Measurements from ENCODE around the gene FERMT2. TPM values are rescaled to one million over a fixed set of nuclear protein-coding genes. Genes with fewer than 3 reads are reported as not detected.
A peak's percentile ranks its signal among the peaks of the same experiment; 100 is the strongest.

FERMT2 gene
- total RNA-seq, 2 experiments from 2014 or later: 0.77 to 1.0 TPM

DNA sequence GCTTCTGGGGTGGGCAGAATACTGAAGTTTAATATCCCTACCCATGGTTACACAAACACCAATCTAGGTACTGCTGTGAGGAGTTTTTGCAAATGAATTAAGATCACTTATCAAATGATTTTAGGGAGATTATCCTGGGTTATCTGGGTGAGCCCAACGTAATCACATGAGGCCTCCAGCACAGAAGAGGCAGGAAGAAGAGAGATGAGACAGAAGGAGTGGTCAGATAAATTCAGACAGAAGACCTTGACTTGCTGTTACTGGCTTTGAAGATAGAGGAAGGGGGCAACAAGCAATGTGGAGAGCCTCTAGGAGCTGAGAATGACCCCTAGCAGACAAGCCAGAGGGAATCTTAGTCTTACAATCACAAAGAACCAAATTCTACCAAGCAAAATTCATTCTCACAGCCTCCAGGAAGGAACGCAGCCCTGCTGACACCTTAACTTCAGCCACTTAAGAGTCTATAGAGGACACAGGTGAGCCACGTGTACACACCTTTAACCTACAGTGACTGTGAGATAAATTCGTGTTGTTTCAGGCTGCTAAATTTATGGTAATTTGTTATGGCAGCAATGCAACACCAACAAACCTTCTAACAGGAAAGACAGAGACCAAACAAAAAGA, 49.4 kb downstream of the FERMT2 start:
- no peak overlapping the region for H3K27ac Mint-ChIP-seq
- TF ChIP-seq, protein P1, sequence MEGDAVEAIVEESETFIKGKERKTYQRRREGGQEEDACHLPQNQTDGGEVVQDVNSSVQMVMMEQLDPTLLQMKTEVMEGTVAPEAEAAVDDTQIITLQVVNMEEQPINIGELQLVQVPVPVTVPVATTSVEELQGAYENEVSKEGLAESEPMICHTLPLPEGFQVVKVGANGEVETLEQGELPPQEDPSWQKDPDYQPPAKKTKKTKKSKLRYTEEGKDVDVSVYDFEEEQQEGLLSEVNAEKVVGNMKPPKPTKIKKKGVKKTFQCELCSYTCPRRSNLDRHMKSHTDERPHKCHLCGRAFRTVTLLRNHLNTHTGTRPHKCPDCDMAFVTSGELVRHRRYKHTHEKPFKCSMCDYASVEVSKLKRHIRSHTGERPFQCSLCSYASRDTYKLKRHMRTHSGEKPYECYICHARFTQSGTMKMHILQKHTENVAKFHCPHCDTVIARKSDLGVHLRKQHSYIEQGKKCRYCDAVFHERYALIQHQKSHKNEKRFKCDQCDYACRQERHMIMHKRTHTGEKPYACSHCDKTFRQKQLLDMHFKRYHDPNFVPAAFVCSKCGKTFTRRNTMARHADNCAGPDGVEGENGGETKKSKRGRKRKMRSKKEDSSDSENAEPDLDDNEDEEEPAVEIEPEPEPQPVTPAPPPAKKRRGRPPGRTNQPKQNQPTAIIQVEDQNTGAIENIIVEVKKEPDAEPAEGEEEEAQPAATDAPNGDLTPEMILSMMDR (IDR thresholded peaks at IDR 0.05): no peak
- intact Hi-C loops (cut with micrococcal nuclease): no loop called here
- H3K4me3 Mint-ChIP-seq: no peak overlapping the region
- ATAC-seq (no peak), DNase-seq (no peak)
- no peaks in the 10 kb centered on the region for H3K36me3 Mint-ChIP-seq (ENCODE audit: low read depth)
- H3K9me3 Mint-ChIP-seq: no peaks in the 10 kb centered on the region
- ChIA-PET POLR2A (no interaction called here), CTCF (no interaction called here)
- H3K27me3 Mint-ChIP-seq: no peaks in the 10 kb centered on the region
- H3K4me1 Mint-ChIP-seq (ENCODE audit: low read depth): no peaks in the 10 kb centered on the region

DNA sequence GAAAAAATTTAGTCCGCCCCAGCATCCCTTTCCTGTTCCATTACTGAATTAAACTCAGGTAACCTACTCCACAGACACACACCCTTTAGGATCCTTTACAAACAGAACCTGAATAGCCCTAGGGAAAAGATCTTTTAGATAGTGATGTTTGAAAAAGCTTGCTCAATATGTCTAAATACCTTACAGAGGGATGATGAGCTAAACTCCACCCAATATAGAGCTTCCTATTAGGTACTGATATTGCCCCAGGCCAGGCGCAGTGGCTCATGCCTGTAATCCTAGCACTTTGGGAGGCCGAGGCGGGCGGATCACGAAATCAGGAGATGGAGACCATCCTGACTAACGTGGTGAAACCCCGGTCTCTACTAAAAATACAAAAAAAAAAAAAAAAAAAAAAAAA, 50.1 kb downstream of the FERMT2 start:
- TF ChIP-seq, protein P1 (IDR thresholded peaks at IDR 0.05): no peak
- H3K27me3 Mint-ChIP-seq: no peaks in the 10 kb centered on the region
- DNase-seq (no peak), ATAC-seq (no peak)
- ChIA-PET POLR2A (no interaction called here), CTCF (no interaction called here)
- H3K36me3 Mint-ChIP-seq (ENCODE audit: low read depth): no peaks in the 10 kb centered on the region
- intact Hi-C loops (cut with micrococcal nuclease): no loop called here
- no peak overlapping the region for H3K4me3 Mint-ChIP-seq
- no peaks in the 10 kb centered on the region for H3K9me3 Mint-ChIP-seq
- no peaks in the 10 kb centered on the region for H3K4me1 Mint-ChIP-seq (ENCODE audit: low read depth)
- H3K27ac Mint-ChIP-seq: no peak overlapping the region

DNA sequence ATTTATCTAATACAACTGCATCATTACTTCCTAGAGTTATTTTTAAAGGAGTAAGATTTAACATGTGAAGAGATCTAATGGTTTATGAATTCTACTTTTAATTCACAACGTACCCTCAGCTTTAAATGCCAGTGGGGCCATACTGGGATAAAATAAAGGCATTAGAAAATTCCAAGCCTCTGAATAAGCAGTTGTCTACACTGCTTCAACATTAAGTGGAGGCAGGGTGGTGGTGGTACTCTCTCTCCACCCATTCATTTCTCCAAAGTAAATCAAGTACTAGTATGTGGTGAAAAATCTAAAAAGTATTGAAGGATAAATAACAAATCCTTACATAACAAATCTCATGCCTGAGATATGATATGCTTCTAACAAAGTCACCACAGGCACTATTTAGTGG, 52.4 kb downstream of the FERMT2 start:
- Mint-ChIP-seq H3K4me3 (no peak overlapping the region), H3K27ac (no peak overlapping the region), H3K4me1 (ENCODE audit: low read depth) (peaks cover 4% of the 10 kb centered on the region), H3K27me3 (no peaks in the 10 kb centered on the region), H3K36me3 (ENCODE audit: low read depth) (no peaks in the 10 kb centered on the region), H3K9me3 (no peaks in the 10 kb centered on the region)
- ChIA-PET CTCF (no interaction called here), POLR2A (no interaction called here)
- ATAC-seq (no peak), DNase-seq (no peak)
- TF ChIP-seq, protein P1 (IDR thresholded peaks at IDR 0.05): no peak
- intact Hi-C loops (cut with micrococcal nuclease): no loop called here

DNA sequence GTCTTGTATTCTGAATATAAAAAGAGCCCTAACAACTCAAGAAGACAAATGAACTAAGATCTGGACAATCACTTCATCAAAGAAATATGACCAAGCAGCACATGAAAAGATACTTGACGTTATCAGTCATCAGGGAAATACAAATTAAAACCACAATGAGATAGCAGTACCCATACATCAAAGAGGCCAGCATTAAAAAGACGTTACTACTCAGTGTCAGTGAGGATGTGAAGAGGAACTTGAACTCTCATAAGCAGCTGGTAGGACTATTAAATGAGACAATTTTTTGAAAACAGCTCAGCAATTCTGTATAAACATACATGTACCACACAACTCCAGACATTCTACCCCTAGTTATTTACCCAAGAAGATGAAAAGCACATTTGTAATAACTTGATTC, 55.9 kb downstream of the FERMT2 start:
- ATAC-seq: peak; percentile 37

DNA sequence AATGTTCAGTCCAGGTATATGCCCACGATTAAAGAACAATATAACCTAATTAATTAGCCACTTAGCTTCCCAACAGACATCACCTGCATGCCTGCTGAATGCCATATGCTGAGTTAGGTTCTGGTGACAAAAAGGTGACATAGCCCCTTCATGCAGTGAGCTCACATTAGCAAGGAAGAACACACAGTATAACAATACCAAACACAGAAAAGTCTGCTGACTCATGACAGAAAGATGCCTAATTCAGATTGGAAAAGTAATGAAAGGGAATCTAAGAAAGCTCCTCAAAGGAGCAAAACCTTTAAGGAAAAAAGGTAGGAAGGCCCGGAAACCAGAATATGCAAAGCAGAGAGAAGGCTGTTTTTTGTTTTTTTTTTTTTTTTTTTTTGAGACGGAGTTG, 59.0 kb downstream of the FERMT2 start:
- ChIA-PET POLR2A (interaction anchor here (0.6 kb wide), 1 partner anchor 104 kb away, joined by 3 read pairs; no protein-coding TSS in a partner anchor), CTCF (no interaction called here)
- H3K9me3 Mint-ChIP-seq: no peaks in the 10 kb centered on the region
- H3K27ac Mint-ChIP-seq: no peak overlapping the region
- H3K4me1 Mint-ChIP-seq (ENCODE audit: low read depth): peaks cover 4% of the 10 kb centered on the region
- no peak for DNase-seq
- H3K27me3 Mint-ChIP-seq: no peaks in the 10 kb centered on the region
- TF ChIP-seq, protein P1 (IDR thresholded peaks at IDR 0.05): no peak
- intact Hi-C loops (cut with micrococcal nuclease): no loop called here
- H3K4me3 Mint-ChIP-seq: no peak overlapping the region
- ATAC-seq: no peak
- H3K36me3 Mint-ChIP-seq (ENCODE audit: low read depth): no peaks in the 10 kb centered on the region

More for the DNA sequence above, 55.9 kb downstream of the FERMT2 start:
- intact Hi-C loops (cut with micrococcal nuclease): no loop called here
- no peak overlapping the region for H3K4me3 Mint-ChIP-seq
- POLR2A ChIA-PET: no interaction called here
- no peaks in the 10 kb centered on the region for H3K36me3 Mint-ChIP-seq (ENCODE audit: low read depth)
- peaks cover 4% of the 10 kb centered on the region for H3K4me1 Mint-ChIP-seq (ENCODE audit: low read depth)
- DNase-seq: no peak
- H3K27ac Mint-ChIP-seq: no peak overlapping the region
- H3K27me3 Mint-ChIP-seq: no peaks in the 10 kb centered on the region
- TF ChIP-seq, protein P1 (IDR thresholded peaks at IDR 0.05): no peak
- CTCF ChIA-PET: interaction anchor here (1.8 kb wide), 1 partner anchor 46 kb away, joined by 4 read pairs; no protein-coding TSS in a partner anchor
- no peaks in the 10 kb centered on the region for H3K9me3 Mint-ChIP-seq

All from activated CD8-positive, alpha-beta T cell treated with anti-CD3 and anti-CD28 coated beads for 36 hours (primary cell).